ENCODE measurements around the gene PARD3B. TPM values are rescaled to one million over a fixed set of nuclear protein-coding genes. Genes with fewer than 3 reads are reported as not detected.

The PARD3B gene
- total RNA-seq, 1 experiment from 2014 or later, result 7.6 TPM

DNA sequence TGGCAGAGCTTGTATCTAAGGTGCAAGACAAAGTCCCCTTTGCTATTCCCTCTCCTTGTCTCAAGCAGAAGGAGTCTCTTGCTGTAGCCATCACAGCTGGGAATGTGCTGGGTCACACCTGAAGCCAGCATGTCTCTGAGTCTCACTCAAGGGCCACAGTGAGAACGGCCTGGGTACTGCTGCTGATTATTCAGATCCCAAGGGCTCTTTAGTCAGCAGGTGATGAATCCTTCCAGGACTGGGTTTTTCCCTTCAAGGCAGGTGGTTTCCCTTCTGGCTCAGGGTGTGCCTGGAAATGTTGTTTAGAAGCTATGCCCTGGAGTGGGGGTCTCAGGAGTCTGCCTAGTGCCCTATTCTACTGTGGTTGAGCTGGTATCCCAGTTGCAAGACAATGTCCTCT lies 356.3 kb downstream of the PARD3B start:
- Histone ChIP-seq H3K36me3 (ENCODE audit: insufficient read depth, low read length, poor library complexity, severe bottlenecking) (no peaks in the 10 kb centered on the region), H3K4me1 (ENCODE audit: insufficient read depth, low read length, poor library complexity, severe bottlenecking) (no peaks in the 10 kb centered on the region), H3K27me3 (replicated peaks; ENCODE audit: insufficient read depth, low read depth, low read length, poor library complexity) (no peaks in the 10 kb centered on the region), H3K27ac (ENCODE audit: low read depth, low read length, poor library complexity, severe bottlenecking) (no peak overlapping the region), H3K9me3 (ENCODE audit: low read depth, low read length, poor library complexity, severe bottlenecking) (no peaks in the 10 kb centered on the region), H3K4me3 (ENCODE audit: low read depth, low read length, poor library complexity, severe bottlenecking) (no peak overlapping the region)
- no TSS peak for BruUV-seq (replicated peaks)
- ChIA-PET POLR2A (ENCODE audit: low non-redundant PET) (no interaction called here), CTCF (no interaction called here)
- TF ChIP-seq, protein P1, sequence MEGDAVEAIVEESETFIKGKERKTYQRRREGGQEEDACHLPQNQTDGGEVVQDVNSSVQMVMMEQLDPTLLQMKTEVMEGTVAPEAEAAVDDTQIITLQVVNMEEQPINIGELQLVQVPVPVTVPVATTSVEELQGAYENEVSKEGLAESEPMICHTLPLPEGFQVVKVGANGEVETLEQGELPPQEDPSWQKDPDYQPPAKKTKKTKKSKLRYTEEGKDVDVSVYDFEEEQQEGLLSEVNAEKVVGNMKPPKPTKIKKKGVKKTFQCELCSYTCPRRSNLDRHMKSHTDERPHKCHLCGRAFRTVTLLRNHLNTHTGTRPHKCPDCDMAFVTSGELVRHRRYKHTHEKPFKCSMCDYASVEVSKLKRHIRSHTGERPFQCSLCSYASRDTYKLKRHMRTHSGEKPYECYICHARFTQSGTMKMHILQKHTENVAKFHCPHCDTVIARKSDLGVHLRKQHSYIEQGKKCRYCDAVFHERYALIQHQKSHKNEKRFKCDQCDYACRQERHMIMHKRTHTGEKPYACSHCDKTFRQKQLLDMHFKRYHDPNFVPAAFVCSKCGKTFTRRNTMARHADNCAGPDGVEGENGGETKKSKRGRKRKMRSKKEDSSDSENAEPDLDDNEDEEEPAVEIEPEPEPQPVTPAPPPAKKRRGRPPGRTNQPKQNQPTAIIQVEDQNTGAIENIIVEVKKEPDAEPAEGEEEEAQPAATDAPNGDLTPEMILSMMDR (conservative IDR thresholded peaks at IDR 0.05; ENCODE audit: low read depth, low read length), result no peak
- no peak for TF ChIP-seq EZH2 (IDR thresholded peaks at IDR 0.05; ENCODE audit: borderline replicate concordance, low read depth, low read length, poor library complexity, severe bottlenecking)
- intact Hi-C loops (cut with micrococcal nuclease; ENCODE audit: unreplicated experiment), result no loop called here
- no peak for DNase-seq (ENCODE audit: low spot score)

DNA sequence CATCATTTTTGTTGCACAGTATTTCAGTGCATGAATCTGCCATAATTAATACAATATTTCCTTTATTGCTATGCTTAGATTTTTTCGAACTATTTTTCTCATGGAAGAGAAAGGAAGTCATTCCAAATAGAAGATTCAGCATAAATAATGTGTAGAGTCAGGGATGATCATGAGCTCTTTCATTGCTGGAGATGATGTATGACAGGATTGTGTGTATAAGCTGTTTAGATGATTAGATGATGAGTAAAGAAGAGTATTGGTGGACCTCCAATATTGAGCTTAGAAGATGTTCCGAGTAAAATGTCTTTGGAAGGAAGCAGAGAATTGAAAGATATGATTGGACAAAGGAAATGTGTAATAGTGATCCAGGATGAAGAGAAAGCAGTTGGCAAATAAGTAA lies 364.5 kb downstream of the PARD3B start:
- BruUV-seq (replicated peaks), result no TSS peak
- Histone ChIP-seq H3K4me3 (ENCODE audit: low read depth, low read length, poor library complexity, severe bottlenecking) (no peak overlapping the region), H3K9me3 (ENCODE audit: low read depth, low read length, poor library complexity, severe bottlenecking) (no peaks in the 10 kb centered on the region), H3K27me3 (replicated peaks; ENCODE audit: insufficient read depth, low read depth, low read length, poor library complexity) (no peaks in the 10 kb centered on the region), H3K27ac (ENCODE audit: low read depth, low read length, poor library complexity, severe bottlenecking) (no peak overlapping the region), H3K4me1 (ENCODE audit: insufficient read depth, low read length, poor library complexity, severe bottlenecking) (no peaks in the 10 kb centered on the region), H3K36me3 (ENCODE audit: insufficient read depth, low read length, poor library complexity, severe bottlenecking) (no peaks in the 10 kb centered on the region)
- intact Hi-C loops (cut with micrococcal nuclease; ENCODE audit: unreplicated experiment), result no loop called here
- TF ChIP-seq, protein P1 (conservative IDR thresholded peaks at IDR 0.05; ENCODE audit: low read depth, low read length), result no peak
- no peak for TF ChIP-seq EZH2 (IDR thresholded peaks at IDR 0.05; ENCODE audit: borderline replicate concordance, low read depth, low read length, poor library complexity, severe bottlenecking)
- no peak for DNase-seq (ENCODE audit: low spot score)
- POLR2A ChIA-PET (ENCODE audit: low non-redundant PET), result no interaction called here
- CTCF ChIA-PET, result no interaction called here

DNA sequence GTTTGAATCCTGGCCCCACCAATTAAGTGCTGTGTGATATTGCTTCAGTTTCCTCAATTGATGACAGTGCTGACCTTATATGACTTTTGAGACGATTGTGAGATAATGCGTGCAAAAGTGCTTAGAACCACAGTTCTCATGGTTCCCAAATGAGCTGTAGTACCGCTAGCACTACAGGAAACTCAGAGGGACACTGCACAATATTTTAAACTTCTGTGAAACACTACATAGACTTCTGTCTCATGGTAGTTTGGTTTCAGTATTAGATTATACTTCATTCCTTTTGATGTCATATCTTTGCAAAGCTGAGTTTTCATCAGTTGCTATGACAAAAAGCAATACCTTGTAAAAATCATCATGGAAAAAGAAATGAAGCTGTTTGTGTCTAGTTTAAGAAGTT lies 368.0 kb downstream of the PARD3B start:
- ChIA-PET POLR2A (ENCODE audit: low non-redundant PET) (no interaction called here), CTCF (no interaction called here)
- Histone ChIP-seq H3K27ac (ENCODE audit: low read depth, low read length, poor library complexity, severe bottlenecking) (no peak overlapping the region), H3K9me3 (ENCODE audit: low read depth, low read length, poor library complexity, severe bottlenecking) (no peaks in the 10 kb centered on the region), H3K4me1 (ENCODE audit: insufficient read depth, low read length, poor library complexity, severe bottlenecking) (no peaks in the 10 kb centered on the region), H3K36me3 (ENCODE audit: insufficient read depth, low read length, poor library complexity, severe bottlenecking) (no peaks in the 10 kb centered on the region), H3K4me3 (ENCODE audit: low read depth, low read length, poor library complexity, severe bottlenecking) (no peak overlapping the region), H3K27me3 (replicated peaks; ENCODE audit: insufficient read depth, low read depth, low read length, poor library complexity) (no peaks in the 10 kb centered on the region)
- no peak for DNase-seq (ENCODE audit: low spot score)
- intact Hi-C loops (cut with micrococcal nuclease; ENCODE audit: unreplicated experiment), result no loop called here
- no peak for TF ChIP-seq EZH2 (IDR thresholded peaks at IDR 0.05; ENCODE audit: borderline replicate concordance, low read depth, low read length, poor library complexity, severe bottlenecking)
- TF ChIP-seq, protein P1 (conservative IDR thresholded peaks at IDR 0.05; ENCODE audit: low read depth, low read length), result no peak
- BruUV-seq (replicated peaks), result no TSS peak

All from A673 (cell line).